NB4 (cell line): ENCODE data around the gene HAGHL.

ENCODE experiments used
- DNase-seq: peaks from one replicate; pipeline ENCODE4 v3.0.0; 2010; ENCODE audit warnings: low read depth
- H3K4me3 ChIP-seq: one replicate; pipeline ENCODE4 v1.5.1; 2011; ENCODE audit warnings: mild to moderate bottlenecking, low read depth, low read length, moderate library complexity
- MAX ChIP-seq: IDR thresholded peaks from 2 replicates; pipeline ENCODE4 v1.6.1; 2011; ENCODE audit warnings: low read depth, low read length
- MYC ChIP-seq: IDR thresholded peaks from 2 replicates; pipeline ENCODE4 v1.6.1; 2011; ENCODE audit warnings: low read depth, low read length
- POLR2A ChIP-seq: IDR thresholded peaks from 2 replicates; pipeline ENCODE4 v1.6.1; 2011; ENCODE audit warnings: mild to moderate bottlenecking; ENCODE audit not compliant: insufficient read length; ENCODE audit errors: extremely low read depth
- TF ChIP-seq, protein P1 (sequence below): IDR thresholded peaks from one replicate; pipeline ENCODE4 v1.5.1; 2012; ENCODE audit warnings: low read depth, low read length

The HAGHL gene

DNA sequence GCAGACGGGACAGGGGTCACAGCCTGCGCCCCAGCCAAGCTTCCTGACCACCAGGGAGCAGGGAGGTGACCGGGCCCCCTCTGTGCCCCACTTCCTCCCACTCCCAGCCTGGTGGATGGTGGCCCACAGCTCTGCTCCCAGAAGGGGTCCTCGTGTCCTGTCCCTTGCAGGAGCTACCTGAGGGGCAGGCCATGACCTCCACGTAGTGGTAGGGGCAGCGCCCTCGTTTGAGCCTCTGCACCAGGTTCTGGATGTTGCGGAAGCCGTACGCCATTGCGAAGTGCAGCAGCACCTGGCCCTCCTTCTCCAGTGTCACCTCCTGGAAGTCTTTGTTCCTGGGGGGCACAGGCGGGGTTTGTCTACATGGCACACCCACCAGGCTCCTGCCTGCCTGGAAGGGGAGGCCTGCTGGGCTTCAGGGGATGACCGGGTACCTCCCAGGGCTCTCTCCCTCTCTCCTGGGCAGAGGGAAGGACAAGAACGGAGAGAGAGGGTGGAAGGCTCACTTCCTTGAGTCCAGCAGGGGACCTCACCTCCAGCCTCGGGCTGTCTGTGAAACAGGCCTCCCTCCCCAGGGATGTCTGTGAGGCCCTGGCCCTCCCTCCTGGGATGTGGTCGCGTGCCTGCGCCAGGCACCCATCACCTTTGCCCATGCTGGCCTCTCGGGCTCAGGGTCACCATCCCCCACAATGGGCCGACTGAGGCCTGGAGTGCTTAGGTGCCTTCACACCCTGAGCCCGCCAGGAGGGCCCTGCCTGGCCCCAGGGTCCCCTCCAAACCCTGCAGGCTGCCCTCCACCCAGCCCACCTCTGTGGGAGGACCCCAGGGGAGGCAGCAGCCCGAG, 4.0 kb downstream of the HAGHL start:
- DNase-seq, result peak; percentile 19
- TF ChIP-seq MYC (no peak), MAX (no peak), POLR2A (no peak)
- TF ChIP-seq, protein P1, sequence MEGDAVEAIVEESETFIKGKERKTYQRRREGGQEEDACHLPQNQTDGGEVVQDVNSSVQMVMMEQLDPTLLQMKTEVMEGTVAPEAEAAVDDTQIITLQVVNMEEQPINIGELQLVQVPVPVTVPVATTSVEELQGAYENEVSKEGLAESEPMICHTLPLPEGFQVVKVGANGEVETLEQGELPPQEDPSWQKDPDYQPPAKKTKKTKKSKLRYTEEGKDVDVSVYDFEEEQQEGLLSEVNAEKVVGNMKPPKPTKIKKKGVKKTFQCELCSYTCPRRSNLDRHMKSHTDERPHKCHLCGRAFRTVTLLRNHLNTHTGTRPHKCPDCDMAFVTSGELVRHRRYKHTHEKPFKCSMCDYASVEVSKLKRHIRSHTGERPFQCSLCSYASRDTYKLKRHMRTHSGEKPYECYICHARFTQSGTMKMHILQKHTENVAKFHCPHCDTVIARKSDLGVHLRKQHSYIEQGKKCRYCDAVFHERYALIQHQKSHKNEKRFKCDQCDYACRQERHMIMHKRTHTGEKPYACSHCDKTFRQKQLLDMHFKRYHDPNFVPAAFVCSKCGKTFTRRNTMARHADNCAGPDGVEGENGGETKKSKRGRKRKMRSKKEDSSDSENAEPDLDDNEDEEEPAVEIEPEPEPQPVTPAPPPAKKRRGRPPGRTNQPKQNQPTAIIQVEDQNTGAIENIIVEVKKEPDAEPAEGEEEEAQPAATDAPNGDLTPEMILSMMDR, result no peak
- no peak overlapping the region for H3K4me3 ChIP-seq

DNA sequence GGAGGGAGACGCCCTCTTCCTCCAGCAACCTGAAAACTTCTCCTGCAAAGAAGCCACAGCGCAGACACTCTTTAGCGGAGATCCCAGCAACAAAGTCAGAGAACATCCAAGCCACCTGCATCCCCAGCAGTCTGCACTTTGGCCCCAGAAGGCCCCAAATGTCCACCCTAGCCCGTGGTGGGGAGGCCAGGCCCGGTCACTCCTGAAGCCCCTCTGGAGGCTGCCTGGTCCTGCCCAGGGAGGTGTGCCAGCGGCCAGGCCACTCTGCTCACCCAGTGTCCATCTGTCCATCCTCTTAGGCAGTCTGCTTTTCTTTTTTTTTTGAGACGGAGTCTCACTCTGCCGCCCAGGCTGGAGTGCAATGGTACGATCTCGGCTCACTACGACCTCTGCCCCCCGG, 5.4 kb downstream of the HAGHL start:
- H3K4me3 ChIP-seq, result no peak overlapping the region
- TF ChIP-seq, protein P1, result no peak
- TF ChIP-seq MAX (no peak), POLR2A (no peak), MYC (no peak)
- no peak for DNase-seq

- H3K4me3 ChIP-seq, result no peak overlapping the region
- TF ChIP-seq, protein P1, result no peak
- no peak for TF ChIP-seq MYC
- no peak for TF ChIP-seq POLR2A
- no peak for TF ChIP-seq MAX
- DNase-seq, result no peak
These were observed 6.0 kb downstream of the HAGHL start for GRCh38 chr16:732936-733335.

- H3K4me3 ChIP-seq, result no peak overlapping the region
- TF ChIP-seq MYC (no peak), MAX (no peak), POLR2A (no peak)
- TF ChIP-seq, protein P1, result peak; percentile 38
- peak; percentile 40 for DNase-seq
These were observed 6.7 kb downstream of the HAGHL start for GRCh38 chr16:733382-734207.

DNA sequence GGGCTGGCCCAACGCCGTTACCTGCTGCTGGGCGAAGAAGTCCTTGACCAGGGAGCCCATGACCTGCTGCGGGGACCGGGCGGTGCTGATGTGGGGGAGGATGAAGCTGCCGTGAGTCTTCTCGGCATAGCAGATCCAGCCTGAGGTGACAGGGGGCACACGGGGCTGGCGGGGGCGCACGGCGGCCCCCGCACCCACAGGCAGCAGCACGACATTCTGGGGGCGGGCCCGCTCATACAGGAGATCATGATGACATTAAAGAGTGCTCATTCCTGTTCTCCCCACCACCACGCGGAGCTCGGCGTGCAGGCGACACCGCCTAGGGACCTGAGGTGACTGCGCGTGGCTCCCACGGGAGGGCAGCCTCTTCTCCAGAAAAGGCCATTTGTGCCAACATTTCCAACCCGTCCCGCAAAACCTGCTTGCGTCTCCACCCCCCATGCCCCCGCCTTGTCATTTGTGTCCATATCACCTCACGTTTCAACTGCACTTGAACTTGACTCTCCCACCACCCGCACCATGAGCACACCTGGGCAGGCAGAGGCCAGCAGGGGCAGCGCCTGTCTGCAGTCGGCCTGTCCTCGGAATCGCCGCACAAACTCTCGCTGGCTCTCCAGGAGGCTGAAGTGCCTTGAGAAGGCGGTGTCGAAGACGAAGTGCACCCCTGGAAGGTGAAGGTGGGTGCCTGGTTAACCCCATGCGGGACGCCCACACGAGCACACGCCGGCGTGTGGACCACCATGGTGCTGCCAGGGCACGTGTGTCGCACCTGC, 7.5 kb downstream of the HAGHL start:
- peak; percentile 1 for DNase-seq
- H3K4me3 ChIP-seq, result no peak overlapping the region
- TF ChIP-seq POLR2A (no peak), MYC (no peak), MAX (no peak)
- TF ChIP-seq, protein P1, result no peak
